Stimulated activated CD8-positive, alpha-beta memory T cell treated with anti-CD3 and anti-CD28 coated beads, Interleukin-15, amount 100 ng/mL, for 48 hours (primary cell): ENCODE data around the gene RGS9BP.
"Not testable (repeated sequence)": the region's sequence is repeated elsewhere in the genome, so short reads cannot be mapped to it uniquely, and the experiment has no call there.

Experiments
- DNase-seq, 2 donors: peaks; one replicate each; pipeline ENCODE4 v3.0.0-alpha.2; 2020; ENCODE audit warnings: low read depth in 2 of 2

RGS9BP gene

GRCh38 chr19:32671883-32672593, 3.6 kb upstream of the RGS9BP start:
- no peak for DNase-seq

GRCh38 chr19:32672841-32673240, 2.8 kb upstream of the RGS9BP start:
- no peak for DNase-seq

- DNase-seq, result no peak
Observed at GRCh38 chr19:32673573-32673972, 2.1 kb upstream of the RGS9BP start.

- DNase-seq, result no peak
Observed at GRCh38 chr19:32674153-32674930, 1.3 kb upstream of the RGS9BP start.

GRCh38 chr19:32674931-32675719, 523 bp upstream of the RGS9BP start, which contains the start of gene ANKRD27:
ANKRD27 (minus strand) TSS chr19:32675180; CDS start chr19:32659015, 16,165 bp downstream.
- peak; percentile 95 to 98 for DNase-seq

- no peak for DNase-seq
Observed at GRCh38 chr19:32676186-32676894, 692 bp downstream of the RGS9BP start.

DNA sequence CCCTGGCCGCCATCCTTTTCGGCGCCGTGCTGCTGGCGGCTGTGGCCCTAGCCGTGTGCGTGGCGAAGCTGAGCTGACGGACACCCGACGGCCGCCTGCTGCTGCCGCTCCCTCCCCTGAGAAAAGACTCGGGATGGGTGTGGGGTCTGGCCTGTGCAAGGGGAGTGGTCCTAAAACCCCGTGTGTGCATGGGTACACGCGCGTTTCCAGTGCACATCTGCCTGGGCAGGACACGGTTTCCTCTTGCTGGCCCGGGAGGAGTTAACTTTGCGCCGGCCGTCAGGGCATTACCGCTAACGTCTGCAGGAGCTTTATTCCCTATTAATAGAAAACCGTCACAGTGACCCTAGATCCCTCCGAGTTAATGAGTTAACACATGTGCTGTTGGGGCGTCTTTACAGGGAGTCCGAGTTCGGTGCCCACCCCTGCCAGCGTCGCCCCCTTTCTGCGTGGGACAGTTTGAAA, 1.3 kb downstream of the RGS9BP start:
- no peak for DNase-seq

GRCh38 chr19:32677657-32678056, 2.0 kb downstream of the RGS9BP start:
- DNase-seq, result no peak

DNA sequence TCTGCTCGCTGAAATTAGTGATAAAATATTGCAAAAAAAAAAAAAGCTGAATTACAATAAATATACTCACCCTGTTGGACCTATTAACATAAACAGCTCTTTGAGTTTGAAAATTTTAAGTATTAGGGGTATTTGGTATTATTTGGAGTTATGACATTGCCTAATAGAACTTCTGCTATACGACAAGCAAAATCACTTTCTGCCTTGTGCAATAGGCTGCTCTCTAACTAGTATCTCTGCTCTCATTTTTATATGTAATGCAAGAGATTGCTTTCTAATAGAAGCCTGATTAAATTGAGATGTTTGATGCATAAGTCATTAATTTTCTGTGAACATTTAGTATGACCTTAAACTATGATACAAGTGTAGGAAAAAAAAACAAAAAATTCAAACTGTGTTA, 5.3 kb downstream of the RGS9BP start:
- no peak for DNase-seq

DNA sequence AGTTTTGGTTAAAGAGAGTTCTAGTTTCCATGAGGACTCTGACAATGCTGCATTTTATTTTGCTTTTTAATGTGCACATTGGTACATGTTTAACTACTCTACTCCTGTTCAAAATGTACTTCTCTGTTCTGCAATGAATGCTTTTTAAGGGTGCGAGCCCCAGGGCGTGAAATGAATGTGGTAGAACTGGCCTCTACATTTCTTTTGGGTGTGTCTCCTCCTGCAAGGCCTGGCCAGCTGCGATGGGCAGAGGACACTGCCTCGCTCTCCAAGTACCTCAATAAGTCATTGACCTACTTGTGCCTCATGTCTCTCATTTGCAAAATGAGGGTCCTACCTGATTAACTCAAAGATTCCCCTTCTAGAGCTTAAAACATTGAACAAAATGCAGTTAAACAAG, 6.7 kb downstream of the RGS9BP start:
- no peak for DNase-seq

GRCh38 chr19:32686847-32687475, 11.3 kb downstream of the RGS9BP start:
- DNase-seq, result no peak

DNA sequence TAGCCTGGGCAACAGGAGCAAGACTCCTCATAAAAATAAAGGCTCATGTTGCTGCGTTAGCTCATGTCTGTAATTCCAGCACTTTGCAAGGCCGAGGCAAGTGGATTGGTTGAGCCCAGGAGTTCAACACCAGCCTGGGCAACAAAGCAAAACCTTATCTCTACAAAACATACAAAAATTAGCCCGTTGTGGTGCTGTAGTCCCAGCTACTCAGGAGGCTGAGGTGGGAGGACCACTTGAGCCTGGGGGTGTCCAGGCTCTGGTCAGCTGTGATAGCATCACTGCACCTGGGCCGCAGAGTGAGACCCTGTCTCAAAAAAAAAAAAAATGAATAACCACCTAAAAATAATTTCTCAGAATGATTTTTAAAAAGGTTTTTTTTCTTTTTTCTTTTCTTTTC, 12.0 kb downstream of the RGS9BP start:
- no peak for DNase-seq

DNA sequence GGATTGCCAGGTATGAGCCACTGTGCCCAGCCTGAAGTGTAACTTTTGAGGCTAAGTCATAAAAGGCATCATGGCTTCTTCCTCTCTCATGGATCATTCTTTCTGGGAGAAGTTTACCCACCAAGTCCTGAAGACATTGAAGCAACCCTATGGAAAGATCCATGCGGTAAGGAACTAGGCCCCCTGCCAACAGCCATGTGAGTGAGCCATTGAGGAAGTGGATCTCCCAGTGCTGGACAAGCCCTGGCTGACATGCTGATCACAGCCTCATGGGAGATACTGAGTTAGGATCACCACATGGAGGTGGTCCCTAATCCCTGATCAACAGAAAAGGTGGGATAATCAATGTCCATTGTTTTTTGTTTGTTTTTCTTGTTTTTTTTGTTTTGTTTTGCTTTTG, 12.7 kb downstream of the RGS9BP start:
- no peak for DNase-seq

- peak; percentile 75 to 81 for DNase-seq
Observed at GRCh38 chr19:32691291-32691951, 15.8 kb downstream of the RGS9BP start, which contains the start of gene NUDT19. NUDT19 (plus strand) TSS chr19:32691821; CDS start chr19:32691961, 140 bp downstream.

- DNase-seq, result peak in 1 of 2 donors; percentile 44
Observed at GRCh38 chr19:32691952-32692726, 16.5 kb downstream of the RGS9BP start.

- DNase-seq, result no peak
Observed at GRCh38 chr19:32692727-32693061, 17.0 kb downstream of the RGS9BP start.

DNA sequence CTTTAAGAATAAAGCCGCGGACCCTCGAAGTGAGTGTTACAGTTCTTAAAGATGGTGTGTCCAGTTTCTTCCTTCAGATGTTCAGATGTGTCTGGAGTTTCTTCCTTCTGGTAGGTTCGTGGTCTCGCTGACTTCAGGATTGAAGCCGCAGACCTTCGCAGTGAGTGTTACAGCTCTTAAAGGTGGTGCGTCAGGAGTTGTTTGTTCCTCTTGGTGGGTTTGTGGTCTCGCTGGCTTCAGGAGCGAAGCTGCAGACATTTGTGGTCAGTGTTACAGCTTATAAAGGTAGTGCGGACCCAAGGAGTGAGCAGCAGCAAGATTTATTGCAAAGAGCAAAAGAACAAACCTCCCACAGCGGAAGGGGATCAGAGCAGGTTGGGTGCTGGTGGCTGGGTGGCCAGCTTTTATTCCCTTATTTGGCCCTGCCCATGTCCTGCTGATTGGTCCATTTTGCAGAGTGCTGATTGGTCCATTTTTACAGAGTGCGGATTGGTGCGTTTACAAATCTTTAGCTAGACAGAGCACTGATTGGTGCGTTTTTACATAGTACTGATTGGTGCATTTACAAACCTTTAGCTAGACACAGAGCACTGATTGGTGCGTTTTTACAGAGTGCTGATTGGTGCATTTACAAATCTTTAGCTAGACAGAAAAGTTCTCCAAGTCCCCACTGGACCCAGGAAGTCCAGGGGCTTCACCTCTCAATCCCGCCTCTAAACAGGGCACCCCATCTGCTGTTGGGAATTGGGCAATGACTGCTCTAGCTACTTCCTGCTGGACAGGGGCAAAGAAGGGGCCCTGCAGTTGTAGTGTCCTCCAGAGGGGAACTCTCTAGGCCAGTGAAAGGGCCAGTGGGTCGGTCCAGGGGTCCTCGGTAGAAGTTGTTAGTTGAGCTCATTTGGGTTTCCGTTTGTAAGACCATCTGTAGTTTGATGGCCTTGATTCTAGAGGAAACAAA, 17.8 kb downstream of the RGS9BP start:
- DNase-seq, result not testable (repeated sequence)

DNA sequence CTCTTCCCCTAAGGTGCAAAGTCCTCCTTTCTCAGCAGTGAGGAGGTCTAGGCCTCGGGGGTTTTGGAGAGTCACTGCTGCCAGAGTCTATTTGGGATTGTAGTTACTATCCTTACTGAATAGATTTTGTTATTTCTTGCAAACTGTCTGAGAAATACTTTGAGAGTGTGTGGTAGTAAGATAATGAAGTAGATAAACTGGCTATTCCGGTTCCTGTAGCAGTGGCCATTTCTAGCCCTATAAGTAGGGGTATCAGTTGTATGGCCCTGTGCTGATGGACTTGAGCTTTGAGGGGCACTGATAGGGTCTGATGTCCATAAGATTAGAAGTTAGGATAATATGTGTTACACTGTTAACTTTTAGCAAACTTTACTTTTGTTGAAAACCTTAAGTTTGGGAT, 18.7 kb downstream of the RGS9BP start:
- not testable (repeated sequence) for DNase-seq

GRCh38 chr19:32694851-32695250, 19.2 kb downstream of the RGS9BP start:
- not testable (repeated sequence) for DNase-seq
